Measurements from ENCODE around the gene SAMD8.
"Not testable (repeated sequence)": the region's sequence is repeated elsewhere in the genome, so short reads cannot be mapped to it uniquely, and the experiment has no call there.

The SAMD8 gene

GRCh38 chr10:75203724-75204123, 92.3 kb downstream of the SAMD8 start:
- Histone ChIP-seq H3K9ac (no peak overlapping the region), H3K36me3 (ENCODE audit: control insufficient read depth, insufficient read depth, low read length) (no peaks in the 10 kb centered on the region), H3K4me2 (ENCODE audit: low read length) (no peak overlapping the region), H3K4me1 (no peaks in the 10 kb centered on the region), H3K4me3 (ENCODE audit: low read depth, low read length) (no peak overlapping the region), H3K27me3 (ENCODE audit: control insufficient read depth, insufficient read depth, low read length) (no peaks in the 10 kb centered on the region), H3K27ac (no peak overlapping the region), H3K9me3 (ENCODE audit: control insufficient read depth, low read length) (no peaks in the 10 kb centered on the region), H3K79me2 (peaks cover 2% of the 10 kb centered on the region), H2AFZ (no peak overlapping the region)
- TF ChIP-seq CTCF (IDR thresholded peaks at IDR 0.05), result no peak

GRCh38 chr10:75205908-75206307, 94.5 kb downstream of the SAMD8 start:
- H3K4me3 ChIP-seq (ENCODE audit: low read depth, low read length), result no peak overlapping the region

GRCh38 chr10:75206638-75207037, 95.2 kb downstream of the SAMD8 start:
- not testable (repeated sequence) for H3K9me3 ChIP-seq (ENCODE audit: control insufficient read depth, low read length); H3K4me1 ChIP-seq; H3K9ac ChIP-seq; H3K27ac ChIP-seq; H3K36me3 ChIP-seq (ENCODE audit: control insufficient read depth, insufficient read depth, low read length); H3K27me3 ChIP-seq (ENCODE audit: control insufficient read depth, insufficient read depth, low read length); H3K4me2 ChIP-seq (ENCODE audit: low read length); H3K4me3 ChIP-seq (ENCODE audit: low read depth, low read length); H2AFZ ChIP-seq
- peaks cover 10% of the 10 kb centered on the region for H3K79me2 ChIP-seq

More at GRCh38 chr10:75205908-75206307, 94.5 kb downstream of the SAMD8 start:
- Histone ChIP-seq H3K9ac (no peak overlapping the region), H3K27me3 (ENCODE audit: control insufficient read depth, insufficient read depth, low read length) (no peaks in the 10 kb centered on the region), H3K4me2 (ENCODE audit: low read length) (no peak overlapping the region), H3K4me1 (peaks cover 3% of the 10 kb centered on the region), H2AFZ (no peak overlapping the region), H3K79me2 (peaks cover 3% of the 10 kb centered on the region), H3K27ac (no peak overlapping the region), H3K9me3 (ENCODE audit: control insufficient read depth, low read length) (no peaks in the 10 kb centered on the region), H3K36me3 (ENCODE audit: control insufficient read depth, insufficient read depth, low read length) (no peaks in the 10 kb centered on the region)
- TF ChIP-seq CTCF (IDR thresholded peaks at IDR 0.05), result no peak

GRCh38 chr10:75207079-75207856, 95.8 kb downstream of the SAMD8 start:
- Histone ChIP-seq H3K4me1 (peaks cover 10% of the 10 kb centered on the region), H3K27ac (no peak overlapping the region)
- TF ChIP-seq CTCF (IDR thresholded peaks at IDR 0.05), result no peak

GRCh38 chr10:75207857-75208144, 96.3 kb downstream of the SAMD8 start:
- H3K27ac ChIP-seq, result no peak overlapping the region
- no peak overlapping the region for H2AFZ ChIP-seq
- no peak overlapping the region for H3K9ac ChIP-seq
- H3K4me2 ChIP-seq (ENCODE audit: low read length), result no peak overlapping the region
- peaks cover 19% of the 10 kb centered on the region for H3K79me2 ChIP-seq
- no peaks in the 10 kb centered on the region for H3K27me3 ChIP-seq (ENCODE audit: control insufficient read depth, insufficient read depth, low read length)
- H3K4me1 ChIP-seq, result peaks cover 10% of the 10 kb centered on the region
- no peak for TF ChIP-seq CTCF (IDR thresholded peaks at IDR 0.05)
- no peak overlapping the region for H3K4me3 ChIP-seq (ENCODE audit: low read depth, low read length)
- H3K9me3 ChIP-seq (ENCODE audit: control insufficient read depth, low read length), result no peaks in the 10 kb centered on the region
- no peaks in the 10 kb centered on the region for H3K36me3 ChIP-seq (ENCODE audit: control insufficient read depth, insufficient read depth, low read length)

More at GRCh38 chr10:75207079-75207856, 95.8 kb downstream of the SAMD8 start:
- no peak overlapping the region for H3K9ac ChIP-seq
- no peaks in the 10 kb centered on the region for H3K9me3 ChIP-seq (ENCODE audit: control insufficient read depth, low read length)
- no peaks in the 10 kb centered on the region for H3K36me3 ChIP-seq (ENCODE audit: control insufficient read depth, insufficient read depth, low read length)
- H3K27me3 ChIP-seq (ENCODE audit: control insufficient read depth, insufficient read depth, low read length), result no peaks in the 10 kb centered on the region
- H2AFZ ChIP-seq, result no peak overlapping the region
- no peak overlapping the region for H3K4me3 ChIP-seq (ENCODE audit: low read depth, low read length)
- peaks cover 17% of the 10 kb centered on the region for H3K79me2 ChIP-seq
- no peak overlapping the region for H3K4me2 ChIP-seq (ENCODE audit: low read length)

All from parathyroid adenoma (tissue), 2 donors.